ENCODE results near the gene RAP1GDS1.

DNA sequence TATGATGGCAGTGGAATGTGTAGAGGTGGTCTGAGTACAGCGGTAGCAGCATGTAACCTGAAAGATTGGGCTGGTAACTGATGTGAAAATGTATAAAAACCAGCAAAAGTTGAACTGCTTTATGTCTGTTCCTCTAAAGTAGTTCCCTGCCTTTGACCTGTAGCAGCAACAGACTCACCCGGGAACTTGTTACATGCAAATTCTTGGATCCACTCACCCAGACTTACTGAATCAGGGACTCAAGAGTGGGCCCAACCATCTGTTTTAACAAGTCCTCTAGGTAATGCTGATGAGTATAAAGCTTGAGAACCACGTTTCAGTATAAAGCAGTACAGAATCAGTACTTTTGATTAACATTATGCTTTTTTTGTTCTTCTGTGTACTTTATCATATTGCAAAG lies 84.7 kb downstream of the RAP1GDS1 start:
- TF ChIP-seq, protein P1, sequence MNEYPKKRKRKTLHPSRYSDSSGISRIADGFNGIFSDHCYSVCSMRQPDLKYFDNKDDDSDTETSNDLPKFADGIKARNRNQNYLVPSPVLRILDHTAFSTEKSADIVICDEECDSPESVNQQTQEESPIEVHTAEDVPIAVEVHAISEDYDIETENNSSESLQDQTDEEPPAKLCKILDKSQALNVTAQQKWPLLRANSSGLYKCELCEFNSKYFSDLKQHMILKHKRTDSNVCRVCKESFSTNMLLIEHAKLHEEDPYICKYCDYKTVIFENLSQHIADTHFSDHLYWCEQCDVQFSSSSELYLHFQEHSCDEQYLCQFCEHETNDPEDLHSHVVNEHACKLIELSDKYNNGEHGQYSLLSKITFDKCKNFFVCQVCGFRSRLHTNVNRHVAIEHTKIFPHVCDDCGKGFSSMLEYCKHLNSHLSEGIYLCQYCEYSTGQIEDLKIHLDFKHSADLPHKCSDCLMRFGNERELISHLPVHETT (tag by site-specific recombination; IDR thresholded peaks at IDR 0.05): no peak
- no peak for TF ChIP-seq BCL11A (tag by site-specific recombination; IDR thresholded peaks at IDR 0.05; ENCODE audit: low read depth)
- TF ChIP-seq ZNF544 (tag by site-specific recombination; IDR thresholded peaks at IDR 0.05): no peak
- no peak for TF ChIP-seq ZNF274 (IDR thresholded peaks at IDR 0.05; ENCODE audit: low read length)
- no peak for TF ChIP-seq ZNF274 (tag by site-specific recombination; IDR thresholded peaks at IDR 0.05; ENCODE audit: borderline replicate concordance)
- TF ChIP-seq, protein P2, sequence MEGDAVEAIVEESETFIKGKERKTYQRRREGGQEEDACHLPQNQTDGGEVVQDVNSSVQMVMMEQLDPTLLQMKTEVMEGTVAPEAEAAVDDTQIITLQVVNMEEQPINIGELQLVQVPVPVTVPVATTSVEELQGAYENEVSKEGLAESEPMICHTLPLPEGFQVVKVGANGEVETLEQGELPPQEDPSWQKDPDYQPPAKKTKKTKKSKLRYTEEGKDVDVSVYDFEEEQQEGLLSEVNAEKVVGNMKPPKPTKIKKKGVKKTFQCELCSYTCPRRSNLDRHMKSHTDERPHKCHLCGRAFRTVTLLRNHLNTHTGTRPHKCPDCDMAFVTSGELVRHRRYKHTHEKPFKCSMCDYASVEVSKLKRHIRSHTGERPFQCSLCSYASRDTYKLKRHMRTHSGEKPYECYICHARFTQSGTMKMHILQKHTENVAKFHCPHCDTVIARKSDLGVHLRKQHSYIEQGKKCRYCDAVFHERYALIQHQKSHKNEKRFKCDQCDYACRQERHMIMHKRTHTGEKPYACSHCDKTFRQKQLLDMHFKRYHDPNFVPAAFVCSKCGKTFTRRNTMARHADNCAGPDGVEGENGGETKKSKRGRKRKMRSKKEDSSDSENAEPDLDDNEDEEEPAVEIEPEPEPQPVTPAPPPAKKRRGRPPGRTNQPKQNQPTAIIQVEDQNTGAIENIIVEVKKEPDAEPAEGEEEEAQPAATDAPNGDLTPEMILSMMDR (tag by site-specific recombination; IDR thresholded peaks at IDR 0.05): no peak
- TF ChIP-seq ZNF221 (tag by site-specific recombination; IDR thresholded peaks at IDR 0.05; ENCODE audit: borderline replicate concordance): no peak
- TF ChIP-seq ZNF239 (tag by site-specific recombination; IDR thresholded peaks at IDR 0.05): no peak
- no peak for TF ChIP-seq ZNF211 (tag by site-specific recombination; IDR thresholded peaks at IDR 0.05; ENCODE audit: low read depth)
- TF ChIP-seq ZNF335 (tag by site-specific recombination; conservative IDR thresholded peaks at IDR 0.05): no peak
- TF ChIP-seq, protein P3, sequence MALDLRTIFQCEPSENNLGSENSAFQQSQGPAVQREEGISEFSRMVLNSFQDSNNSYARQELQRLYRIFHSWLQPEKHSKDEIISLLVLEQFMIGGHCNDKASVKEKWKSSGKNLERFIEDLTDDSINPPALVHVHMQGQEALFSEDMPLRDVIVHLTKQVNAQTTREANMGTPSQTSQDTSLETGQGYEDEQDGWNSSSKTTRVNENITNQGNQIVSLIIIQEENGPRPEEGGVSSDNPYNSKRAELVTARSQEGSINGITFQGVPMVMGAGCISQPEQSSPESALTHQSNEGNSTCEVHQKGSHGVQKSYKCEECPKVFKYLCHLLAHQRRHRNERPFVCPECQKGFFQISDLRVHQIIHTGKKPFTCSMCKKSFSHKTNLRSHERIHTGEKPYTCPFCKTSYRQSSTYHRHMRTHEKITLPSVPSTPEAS (tag by site-specific recombination; IDR thresholded peaks at IDR 0.05): no peak
- TF ChIP-seq ZNF121 (tag by site-specific recombination; IDR thresholded peaks at IDR 0.05): no peak
- TF ChIP-seq, protein P4, sequence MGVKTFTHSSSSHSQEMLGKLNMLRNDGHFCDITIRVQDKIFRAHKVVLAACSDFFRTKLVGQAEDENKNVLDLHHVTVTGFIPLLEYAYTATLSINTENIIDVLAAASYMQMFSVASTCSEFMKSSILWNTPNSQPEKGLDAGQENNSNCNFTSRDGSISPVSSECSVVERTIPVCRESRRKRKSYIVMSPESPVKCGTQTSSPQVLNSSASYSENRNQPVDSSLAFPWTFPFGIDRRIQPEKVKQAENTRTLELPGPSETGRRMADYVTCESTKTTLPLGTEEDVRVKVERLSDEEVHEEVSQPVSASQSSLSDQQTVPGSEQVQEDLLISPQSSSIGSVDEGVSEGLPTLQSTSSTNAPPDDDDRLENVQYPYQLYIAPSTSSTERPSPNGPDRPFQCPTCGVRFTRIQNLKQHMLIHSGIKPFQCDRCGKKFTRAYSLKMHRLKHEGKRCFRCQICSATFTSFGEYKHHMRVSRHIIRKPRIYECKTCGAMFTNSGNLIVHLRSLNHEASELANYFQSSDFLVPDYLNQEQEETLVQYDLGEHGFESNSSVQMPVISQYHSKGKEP (tag by site-specific recombination; IDR thresholded peaks at IDR 0.05): no peak
- TF ChIP-seq KLF10 (tag by site-specific recombination; IDR thresholded peaks at IDR 0.05): no peak
